Measurements from ENCODE around the gene RAP1GAP2. TPM values are rescaled to one million over a fixed set of nuclear protein-coding genes. Genes with fewer than 3 reads are reported as not detected.

The RAP1GAP2 gene
- total RNA-seq, 1 donor from 2014 or later: 17.0 TPM

- no peaks in the 10 kb centered on the region for H3K36me3 ChIP-seq
- DNase-seq: peak; percentile 14
- H3K27ac ChIP-seq: no peak overlapping the region
These were observed 240.6 kb downstream of the RAP1GAP2 start for GRCh38 chr17:3036800-3037199.

GRCh38 chr17:3037259-3037658 is 241.0 kb downstream of the RAP1GAP2 start:
- Histone ChIP-seq H3K27ac (no peak overlapping the region), H3K4me1 (no peaks in the 10 kb centered on the region), H3K27me3 (ENCODE audit: low read depth) (peaks cover 5% of the 10 kb centered on the region), H3K36me3 (no peaks in the 10 kb centered on the region), H3K4me3 (no peak overlapping the region), H3K9me3 (no peaks in the 10 kb centered on the region)
- TF ChIP-seq, protein P1, sequence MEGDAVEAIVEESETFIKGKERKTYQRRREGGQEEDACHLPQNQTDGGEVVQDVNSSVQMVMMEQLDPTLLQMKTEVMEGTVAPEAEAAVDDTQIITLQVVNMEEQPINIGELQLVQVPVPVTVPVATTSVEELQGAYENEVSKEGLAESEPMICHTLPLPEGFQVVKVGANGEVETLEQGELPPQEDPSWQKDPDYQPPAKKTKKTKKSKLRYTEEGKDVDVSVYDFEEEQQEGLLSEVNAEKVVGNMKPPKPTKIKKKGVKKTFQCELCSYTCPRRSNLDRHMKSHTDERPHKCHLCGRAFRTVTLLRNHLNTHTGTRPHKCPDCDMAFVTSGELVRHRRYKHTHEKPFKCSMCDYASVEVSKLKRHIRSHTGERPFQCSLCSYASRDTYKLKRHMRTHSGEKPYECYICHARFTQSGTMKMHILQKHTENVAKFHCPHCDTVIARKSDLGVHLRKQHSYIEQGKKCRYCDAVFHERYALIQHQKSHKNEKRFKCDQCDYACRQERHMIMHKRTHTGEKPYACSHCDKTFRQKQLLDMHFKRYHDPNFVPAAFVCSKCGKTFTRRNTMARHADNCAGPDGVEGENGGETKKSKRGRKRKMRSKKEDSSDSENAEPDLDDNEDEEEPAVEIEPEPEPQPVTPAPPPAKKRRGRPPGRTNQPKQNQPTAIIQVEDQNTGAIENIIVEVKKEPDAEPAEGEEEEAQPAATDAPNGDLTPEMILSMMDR (IDR thresholded peaks at IDR 0.05): no peak
- intact Hi-C loops (cut with DNase I): no loop called here
- no peak for DNase-seq
- ATAC-seq: no peak

More at GRCh38 chr17:3036800-3037199, 240.6 kb downstream of the RAP1GAP2 start:
- intact Hi-C loops (cut with DNase I): no loop called here
- no peaks in the 10 kb centered on the region for H3K9me3 ChIP-seq
- ATAC-seq: no peak
- peaks cover 5% of the 10 kb centered on the region for H3K27me3 ChIP-seq (ENCODE audit: low read depth)
- no peak overlapping the region for H3K4me3 ChIP-seq
- H3K4me1 ChIP-seq: no peaks in the 10 kb centered on the region
- TF ChIP-seq, protein P1 (IDR thresholded peaks at IDR 0.05): no peak

- ATAC-seq (no peak), DNase-seq (no peak)
- Histone ChIP-seq H3K4me3 (no peak overlapping the region), H3K9me3 (peaks cover 2% of the 10 kb centered on the region), H3K27me3 (ENCODE audit: low read depth) (peaks cover 7% of the 10 kb centered on the region), H3K27ac (no peak overlapping the region), H3K36me3 (no peaks in the 10 kb centered on the region), H3K4me1 (no peaks in the 10 kb centered on the region)
- intact Hi-C loops (cut with DNase I): no loop called here
- TF ChIP-seq, protein P1 (IDR thresholded peaks at IDR 0.05): no peak
These were observed 242.7 kb downstream of the RAP1GAP2 start for GRCh38 chr17:3038941-3039340.

DNA sequence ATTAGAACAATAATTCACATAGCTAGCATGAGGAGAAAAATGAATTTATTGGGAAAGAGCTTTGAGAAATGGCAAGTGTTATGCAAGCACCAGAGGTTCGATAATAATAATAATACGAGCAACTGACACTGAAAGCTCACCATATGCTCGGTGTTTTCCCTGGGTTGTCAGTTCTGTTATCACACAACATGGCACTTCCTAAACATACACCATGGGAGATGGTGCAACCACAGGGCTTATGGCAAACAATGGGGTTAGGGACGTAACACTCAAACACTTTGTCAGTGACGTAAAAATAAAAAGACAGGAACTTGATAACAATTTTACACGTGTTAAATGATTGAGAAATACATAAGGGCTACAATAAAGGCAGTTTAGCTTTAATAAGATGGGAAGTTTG is 243.5 kb downstream of the RAP1GAP2 start:
- H3K4me3 ChIP-seq: no peak overlapping the region
- H3K27ac ChIP-seq: no peak overlapping the region
- peaks cover 10% of the 10 kb centered on the region for H3K9me3 ChIP-seq
- DNase-seq: no peak
- peaks cover 11% of the 10 kb centered on the region for H3K27me3 ChIP-seq (ENCODE audit: low read depth)
- ATAC-seq: no peak
- no peaks in the 10 kb centered on the region for H3K4me1 ChIP-seq
- TF ChIP-seq, protein P1 (IDR thresholded peaks at IDR 0.05): no peak
- intact Hi-C loops (cut with DNase I): no loop called here
- H3K36me3 ChIP-seq: no peaks in the 10 kb centered on the region

DNA sequence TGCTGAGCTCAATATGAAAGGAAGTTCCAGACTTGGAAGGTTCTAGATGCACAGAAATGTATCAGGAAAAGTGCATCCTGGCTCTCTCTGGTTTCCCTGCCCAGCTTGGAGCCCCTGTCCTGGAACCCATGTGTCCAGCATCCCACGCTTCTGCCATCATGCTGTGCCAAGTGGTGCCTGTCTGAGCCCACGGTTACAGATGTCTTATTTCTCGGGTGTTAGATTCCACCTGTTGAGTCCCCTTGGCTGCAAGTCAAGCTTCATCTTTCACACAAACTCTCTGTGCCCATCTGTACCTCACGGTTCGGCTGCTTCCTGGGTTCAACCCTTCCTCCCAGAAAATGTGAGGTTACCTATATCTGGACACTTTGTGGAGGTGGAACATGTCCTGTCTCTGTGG is 244.6 kb downstream of the RAP1GAP2 start:
- DNase-seq (peak; percentile 10), ATAC-seq (no peak)
- Histone ChIP-seq H3K4me3 (no peak overlapping the region), H3K27ac (no peak overlapping the region), H3K9me3 (peaks cover 11% of the 10 kb centered on the region), H3K27me3 (ENCODE audit: low read depth) (peaks cover 11% of the 10 kb centered on the region), H3K36me3 (no peaks in the 10 kb centered on the region), H3K4me1 (no peaks in the 10 kb centered on the region)
- intact Hi-C loops (cut with DNase I): no loop called here
- TF ChIP-seq, protein P1 (IDR thresholded peaks at IDR 0.05): no peak

All from lower lobe of right lung (tissue), 2 donors.